ACHN (cell line): Measurements from ENCODE around the gene F11R.
"Not testable (repeated sequence)": the region's sequence is repeated elsewhere in the genome, so short reads cannot be mapped to it uniquely, and the experiment has no call there.

Experiments
- DNase-seq: peaks from one replicate; pipeline ENCODE4 v3.0.0-alpha.2; 2015
- in situ Hi-C: cut with HindIII; loops from 2 replicates; pipeline ENCODE4 v1.10.0; 2017; ENCODE audit warnings: low sequenced_read_pairs, low pct_ligation_motif_present, low pct_unique_long_range_greater_than_20kb

F11R gene

DNA sequence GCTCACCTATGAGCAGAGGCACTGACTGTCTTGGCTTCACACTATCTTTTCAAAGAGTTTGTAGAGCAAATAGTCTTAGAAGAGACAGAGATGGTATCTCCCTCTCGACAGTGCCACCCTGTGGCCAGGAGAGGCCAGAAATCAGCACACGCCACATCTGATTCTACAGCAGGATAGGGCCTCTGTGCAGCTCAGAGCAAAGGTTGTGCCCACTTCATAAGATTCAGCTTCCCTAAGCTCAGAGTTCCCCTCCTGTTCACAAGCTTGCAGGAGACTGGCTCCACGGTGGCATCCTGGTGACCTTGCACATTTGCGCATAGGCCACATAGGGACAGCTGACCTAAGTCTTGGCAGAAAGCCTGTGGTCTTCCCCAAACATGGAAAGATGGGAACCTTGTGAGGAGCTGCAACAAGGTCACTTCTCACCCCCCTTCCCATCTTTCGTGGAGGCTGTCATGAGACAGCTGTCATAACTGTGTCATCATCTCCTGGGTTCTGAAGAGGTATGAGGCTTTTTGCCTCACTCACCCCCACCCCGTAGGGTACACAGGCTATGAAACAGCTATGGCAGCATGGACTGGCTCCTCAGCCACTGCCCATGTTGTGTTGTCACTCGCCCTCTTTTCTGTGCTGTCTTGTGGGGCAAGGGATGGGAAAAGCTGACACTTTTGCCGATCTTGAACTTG lies 69.4 kb downstream of the F11R start:
- in situ Hi-C loops: no loop called here

DNA sequence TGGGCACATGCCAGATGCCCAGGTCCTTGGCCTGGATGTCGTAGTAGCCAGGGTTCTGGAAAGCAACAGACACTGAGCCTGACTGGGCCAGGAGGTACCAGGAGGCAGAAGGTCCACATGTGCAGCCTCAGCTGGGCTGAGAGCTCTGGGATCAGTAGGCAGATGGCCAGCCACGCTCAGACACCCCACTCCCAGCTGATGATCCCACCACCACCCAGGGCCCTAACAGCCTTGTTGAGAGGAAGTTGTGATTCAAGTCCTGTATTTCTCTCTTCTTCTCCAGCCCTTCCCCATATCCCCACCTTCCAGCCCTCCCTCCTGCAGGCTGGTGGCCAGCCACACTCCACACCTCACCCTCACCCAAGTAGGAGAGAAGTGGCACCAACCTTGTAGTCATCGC lies 70.3 kb downstream of the F11R start:
- no peak for DNase-seq
- in situ Hi-C loops: no loop called here

More for the DNA sequence above, 69.4 kb downstream of the F11R start:
- DNase-seq: peak; percentile 67

DNA sequence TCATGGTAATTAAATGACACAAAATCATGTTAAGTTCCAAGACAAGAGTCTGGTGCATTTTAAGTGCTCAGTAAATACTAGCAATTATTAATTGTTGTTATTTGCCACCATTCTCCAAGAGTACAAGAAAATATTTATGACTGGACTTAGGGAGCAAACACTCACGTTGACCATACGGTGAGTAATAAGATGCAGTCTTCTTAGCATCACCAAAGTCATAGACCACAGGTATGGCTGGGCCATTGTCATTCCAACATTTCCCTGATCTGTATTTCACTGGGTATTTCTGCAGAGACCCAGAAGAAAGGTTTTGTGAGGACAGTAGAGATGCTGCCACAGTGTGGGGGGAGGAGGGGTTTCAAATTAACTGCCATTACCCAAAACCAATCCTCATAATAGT lies 71.1 kb downstream of the F11R start:
- no peak for DNase-seq
- in situ Hi-C loops: no loop called here

DNA sequence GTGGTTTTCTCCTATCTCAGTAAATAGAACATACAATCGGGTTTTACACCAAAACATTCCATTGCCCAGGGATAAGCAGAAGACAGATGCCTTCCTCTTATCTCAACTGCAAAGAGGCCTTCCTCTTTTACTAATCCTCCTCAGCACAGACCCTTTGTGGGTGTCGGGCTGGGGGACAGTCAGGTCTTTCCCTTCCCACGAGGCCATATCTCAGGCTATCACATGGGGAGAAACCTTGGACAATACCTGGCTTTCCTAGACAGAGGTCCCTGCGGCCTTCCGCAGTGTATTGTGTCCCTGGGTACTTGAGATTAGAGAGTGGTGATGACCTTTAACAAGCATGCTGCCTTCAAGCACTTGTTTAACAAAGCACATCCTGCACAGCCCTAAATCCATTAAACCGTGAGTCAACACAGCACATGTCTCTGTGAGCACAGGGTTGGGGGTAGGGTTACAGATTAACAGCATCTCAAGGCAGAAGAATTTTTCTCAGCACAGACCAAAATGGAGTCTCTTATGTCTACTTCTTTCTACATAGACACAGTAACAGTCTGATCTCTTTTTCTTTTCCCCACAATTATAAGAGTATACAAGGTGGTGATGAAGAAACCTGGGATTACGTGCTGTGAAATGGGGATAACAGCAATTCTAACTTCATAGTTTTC lies 71.6 kb downstream of the F11R start:
- peak; percentile 67 for DNase-seq
- in situ Hi-C loops: not testable (repeated sequence)

DNA sequence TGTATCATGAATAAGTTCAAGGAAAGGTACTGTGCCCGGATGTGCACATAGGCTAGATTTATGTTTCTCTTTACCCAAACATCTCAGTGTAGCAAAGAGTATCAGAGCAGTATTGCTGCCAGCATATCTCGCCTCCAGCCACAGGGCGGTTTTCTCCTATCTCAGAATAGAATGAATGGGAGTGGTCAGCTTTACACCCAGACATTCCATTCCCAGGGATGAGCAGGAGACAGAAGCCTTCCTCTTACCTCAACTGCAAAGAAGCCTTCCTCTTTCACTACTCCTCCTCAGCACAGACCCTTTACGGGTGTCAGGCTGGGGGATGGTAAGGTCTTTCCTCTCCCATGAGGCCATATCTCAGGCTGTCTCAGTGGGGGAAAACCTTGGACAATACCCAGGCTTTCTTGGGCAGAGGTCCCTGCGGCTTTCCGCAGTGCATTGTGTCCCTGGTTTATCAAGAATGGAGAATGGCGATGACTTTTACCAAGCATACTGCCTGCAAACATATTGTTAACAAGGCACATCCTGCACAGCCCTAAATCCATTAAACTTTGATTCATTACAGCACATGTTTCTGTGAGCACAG lies 73.7 kb downstream of the F11R start:
- in situ Hi-C loops, DNase-seq: not testable (repeated sequence)

DNA sequence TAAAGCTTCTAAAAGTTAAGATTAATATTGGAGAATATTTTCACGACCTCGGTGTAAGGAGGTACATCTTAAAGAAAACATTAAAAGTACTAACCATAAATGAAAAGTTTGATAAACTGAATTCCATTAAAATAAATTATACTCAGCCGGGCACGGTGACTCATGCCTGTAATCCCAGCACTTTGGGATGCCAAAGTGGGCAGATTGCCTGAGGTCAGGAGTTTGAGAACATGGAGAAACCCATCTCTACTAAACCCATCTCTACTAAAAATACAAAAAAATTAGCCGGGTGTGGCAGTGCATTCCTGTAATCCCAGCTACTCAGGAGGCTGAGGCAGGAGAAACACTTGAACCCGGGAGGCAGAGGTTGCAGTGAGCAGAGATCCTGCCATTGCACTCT lies 75.1 kb downstream of the F11R start:
- DNase-seq, in situ Hi-C loops: not testable (repeated sequence)
